ENCODE measurements around the gene CETP.

The CETP gene

DNA sequence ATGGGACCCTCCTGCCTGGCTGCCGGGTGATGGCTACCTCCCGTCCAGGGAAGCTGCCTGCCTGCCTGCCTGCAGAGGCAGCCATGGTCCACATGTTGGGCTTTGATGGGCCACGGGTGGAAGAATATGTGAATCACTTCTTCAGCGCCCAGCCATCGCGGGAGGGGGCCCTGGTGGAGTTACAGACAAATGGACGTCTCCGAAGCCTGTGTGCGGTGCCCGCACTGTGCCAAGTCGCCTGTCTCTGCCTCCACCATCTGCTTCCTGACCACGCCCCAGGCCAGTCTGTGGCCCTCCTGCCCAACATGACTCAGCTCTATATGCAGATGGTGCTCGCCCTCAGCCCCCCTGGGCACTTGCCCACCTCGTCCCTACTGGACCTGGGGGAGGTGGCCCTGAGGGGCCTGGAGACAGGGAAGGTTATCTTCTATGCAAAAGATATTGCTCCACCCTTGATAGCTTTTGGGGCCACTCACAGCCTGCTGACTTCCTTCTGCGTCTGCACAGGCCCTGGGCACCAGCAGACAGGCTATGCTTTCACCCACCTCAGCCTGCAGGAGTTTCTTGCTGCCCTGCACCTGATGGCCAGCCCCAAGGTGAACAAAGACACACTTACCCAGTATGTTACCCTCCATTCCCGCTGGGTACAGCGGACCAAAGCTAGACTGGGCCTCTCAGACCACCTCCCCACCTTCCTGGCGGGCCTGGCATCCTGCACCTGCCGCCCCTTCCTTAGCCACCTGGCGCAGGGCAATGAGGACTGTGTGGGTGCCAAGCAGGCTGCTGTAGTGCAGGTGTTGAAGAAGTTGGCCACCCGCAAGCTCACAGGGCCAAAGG, 64.4 kb downstream of the CETP start:
- DNase-seq: no peak

DNA sequence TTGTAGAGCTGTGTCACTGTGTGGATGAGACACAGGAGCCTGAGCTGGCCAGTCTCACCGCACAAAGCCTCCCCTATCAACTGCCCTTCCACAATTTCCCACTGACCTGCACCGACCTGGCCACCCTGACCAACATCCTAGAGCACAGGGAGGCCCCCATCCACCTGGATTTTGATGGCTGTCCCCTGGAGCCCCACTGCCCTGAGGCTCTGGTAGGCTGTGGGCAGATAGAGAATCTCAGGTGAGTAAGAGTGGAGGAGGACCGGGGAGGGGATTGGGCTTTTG, 65.0 kb downstream of the CETP start:
- DNase-seq: no peak

GRCh38 chr16:57027067-57027466, 65.3 kb downstream of the CETP start:
- no peak for DNase-seq

DNA sequence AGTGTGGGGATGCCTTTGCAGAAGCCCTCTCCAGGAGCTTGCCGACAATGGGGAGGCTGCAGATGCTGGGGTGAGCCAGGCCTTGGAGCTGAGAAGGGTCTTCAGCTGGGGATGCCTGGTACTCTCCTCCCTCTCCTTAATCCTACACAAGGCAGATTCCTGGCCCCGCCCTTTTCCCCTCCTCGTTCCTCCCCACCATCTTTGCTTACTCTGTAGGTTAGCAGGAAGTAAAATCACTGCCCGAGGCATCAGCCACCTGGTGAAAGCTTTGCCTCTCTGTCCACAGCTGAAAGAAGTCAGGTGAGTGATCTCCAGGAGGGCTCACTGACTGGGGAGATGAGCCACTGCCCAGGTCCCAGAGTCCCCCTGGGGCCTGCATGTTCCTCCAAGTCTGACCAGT, 66.3 kb downstream of the CETP start:
- no peak for DNase-seq

DNA sequence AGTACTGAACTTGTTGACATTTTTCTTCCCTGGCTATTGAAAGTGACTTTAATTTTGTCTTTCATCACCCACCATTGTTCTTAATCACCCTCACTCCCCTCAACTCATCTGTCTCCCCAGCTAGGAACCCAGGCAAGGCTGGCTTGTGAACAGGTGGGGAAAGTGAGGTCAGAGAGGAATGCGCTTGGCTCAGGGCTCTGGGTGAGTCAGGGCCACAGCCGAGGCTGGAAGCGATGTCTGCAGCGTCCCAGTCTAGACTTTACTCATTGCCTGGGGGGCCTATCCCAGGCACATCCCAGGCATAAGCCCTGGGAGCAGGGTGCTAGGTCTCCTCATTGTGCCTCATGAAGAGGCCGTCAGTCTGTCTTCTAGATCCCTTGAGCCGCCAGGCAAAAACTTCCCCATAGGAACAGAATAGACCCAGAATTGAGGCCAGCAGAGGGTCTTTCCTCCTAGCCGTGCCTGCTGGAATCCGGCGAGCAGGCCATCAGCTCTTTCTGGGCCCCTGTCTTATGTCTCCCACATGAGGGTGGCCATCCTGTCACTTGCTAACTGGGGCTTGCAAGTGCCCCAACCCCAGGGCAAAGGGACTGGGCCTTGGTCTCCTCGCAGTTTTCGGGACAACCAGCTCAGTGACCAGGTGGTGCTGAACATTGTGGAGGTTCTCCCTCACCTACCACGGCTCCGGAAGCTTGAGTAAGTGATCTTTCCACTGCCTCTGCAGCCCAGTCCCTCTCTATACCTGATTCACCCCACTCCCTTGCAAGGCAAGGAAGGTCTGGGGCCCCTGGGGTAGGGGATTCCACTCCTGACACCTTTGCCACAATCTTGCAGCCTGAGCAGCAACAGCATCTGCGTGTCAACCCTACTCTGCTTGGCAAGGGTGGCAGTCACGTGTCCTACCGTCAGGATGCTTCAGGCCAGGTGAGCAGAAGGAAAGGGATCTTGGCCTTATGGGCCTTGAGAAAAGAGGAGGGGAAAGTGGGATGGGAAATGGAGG, 67.7 kb downstream of the CETP start:
- peak; percentile 39 for DNase-seq

- no peak for DNase-seq
These were observed 68.7 kb downstream of the CETP start for GRCh38 chr16:57030346-57030902.

- DNase-seq: no peak
These were observed 69.4 kb downstream of the CETP start for GRCh38 chr16:57031156-57031555.

DNA sequence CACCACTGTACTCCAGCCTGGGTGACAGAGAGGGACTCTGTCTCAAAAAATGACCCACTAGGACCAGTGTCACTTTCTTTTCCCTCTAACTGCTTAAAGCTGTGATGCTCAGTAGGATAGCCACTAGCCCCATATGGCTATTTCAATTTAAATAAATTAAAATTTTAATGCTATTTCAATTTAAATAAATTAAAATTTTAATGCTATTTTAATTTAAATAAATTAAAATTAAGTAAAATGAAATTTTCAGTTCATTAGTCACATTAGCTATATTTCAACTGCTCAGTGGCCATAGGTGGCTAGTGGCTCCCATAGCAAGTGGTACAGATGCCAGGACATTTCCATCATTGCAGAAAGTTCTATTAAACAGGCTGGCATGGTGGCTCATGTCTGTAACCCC, 70.6 kb downstream of the CETP start:
- no peak for DNase-seq

DNA sequence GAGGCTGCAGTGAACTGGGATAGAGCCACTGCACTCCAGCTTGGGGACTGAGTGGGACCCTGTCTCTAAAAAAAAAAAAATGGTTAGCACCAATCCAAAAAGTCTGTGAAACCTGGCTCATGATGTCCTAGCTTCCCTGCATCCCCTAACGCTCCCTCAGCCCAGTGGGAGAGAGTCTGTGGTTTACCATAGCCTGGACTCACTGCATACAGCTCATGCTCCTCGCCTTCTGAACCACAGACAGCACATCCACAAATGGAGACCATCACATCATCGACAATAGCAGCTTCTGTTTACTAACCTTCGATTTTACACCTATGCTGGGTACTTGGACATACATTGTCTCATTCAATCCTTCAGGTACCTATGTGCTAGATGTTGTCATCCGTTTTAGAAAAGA, 71.2 kb downstream of the CETP start:
- DNase-seq: no peak
